GM19463 (cell line): ENCODE data around the gene RASEF.

Source experiments
- ATAC-seq: cut with Tn5 transposase; IDR thresholded peaks from one replicate; pipeline ENCODE4 v1.9.1; 2021; ENCODE audit warnings: mild to moderate bottlenecking, moderate library complexity; ENCODE audit not compliant: unreplicated experiment

The RASEF gene

DNA sequence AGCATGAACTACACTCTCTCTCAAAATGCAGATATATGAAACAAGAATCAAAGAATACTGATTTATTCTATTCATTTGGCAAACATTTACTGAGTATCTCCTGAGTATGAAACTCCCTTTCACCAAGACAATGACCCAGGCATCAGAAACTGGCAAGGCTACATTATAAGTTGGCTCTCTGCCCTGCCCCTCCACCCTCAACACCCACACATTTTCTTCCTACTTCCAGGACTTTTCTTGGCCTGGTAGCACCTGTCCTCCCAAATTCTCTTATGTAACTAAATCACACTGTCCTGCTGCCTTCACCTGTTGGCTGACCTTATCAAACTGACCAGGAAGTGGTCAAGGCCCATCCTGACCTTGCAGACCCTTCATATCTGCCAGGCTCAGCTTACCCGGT lies 3.5 kb downstream of the RASEF start:
- ATAC-seq: no peak

DNA sequence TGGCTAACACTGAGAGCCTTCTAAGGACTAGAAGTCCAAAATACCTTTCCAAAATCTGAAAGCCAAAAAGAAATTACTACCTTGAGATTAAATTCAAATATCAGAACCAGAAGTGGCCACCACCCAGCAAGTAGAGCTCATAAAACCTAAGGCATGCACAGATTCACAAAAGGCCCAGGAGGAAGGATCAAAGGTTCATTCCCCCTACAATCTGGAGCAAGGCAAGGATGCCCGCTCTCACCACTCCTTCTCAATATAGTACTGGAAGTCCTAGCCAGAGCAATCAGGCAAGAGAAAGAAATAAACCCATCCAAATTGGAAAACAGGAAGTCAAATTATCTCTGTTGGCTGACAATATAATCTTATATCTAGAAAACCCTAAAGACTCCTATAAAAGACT lies 6.0 kb downstream of the RASEF start:
- ATAC-seq: no peak

DNA sequence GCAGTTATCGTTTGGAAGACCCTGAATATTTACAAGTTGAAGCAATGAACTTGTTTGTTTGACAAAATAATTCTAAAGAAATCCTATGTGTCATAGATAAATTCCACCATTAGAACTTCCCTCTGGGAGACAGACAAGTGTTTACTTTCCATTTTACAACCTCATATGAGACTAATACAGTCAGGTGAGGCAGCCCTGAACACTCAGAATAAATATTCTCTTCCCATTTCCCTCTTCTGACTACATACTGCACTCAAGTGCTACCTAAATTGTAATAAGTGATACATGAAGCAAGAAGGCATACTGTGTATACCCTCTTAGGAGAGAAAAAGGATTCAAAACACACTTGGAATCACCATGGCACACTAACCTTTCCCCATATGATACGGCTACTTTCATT lies 6.8 kb downstream of the RASEF start:
- no peak for ATAC-seq

DNA sequence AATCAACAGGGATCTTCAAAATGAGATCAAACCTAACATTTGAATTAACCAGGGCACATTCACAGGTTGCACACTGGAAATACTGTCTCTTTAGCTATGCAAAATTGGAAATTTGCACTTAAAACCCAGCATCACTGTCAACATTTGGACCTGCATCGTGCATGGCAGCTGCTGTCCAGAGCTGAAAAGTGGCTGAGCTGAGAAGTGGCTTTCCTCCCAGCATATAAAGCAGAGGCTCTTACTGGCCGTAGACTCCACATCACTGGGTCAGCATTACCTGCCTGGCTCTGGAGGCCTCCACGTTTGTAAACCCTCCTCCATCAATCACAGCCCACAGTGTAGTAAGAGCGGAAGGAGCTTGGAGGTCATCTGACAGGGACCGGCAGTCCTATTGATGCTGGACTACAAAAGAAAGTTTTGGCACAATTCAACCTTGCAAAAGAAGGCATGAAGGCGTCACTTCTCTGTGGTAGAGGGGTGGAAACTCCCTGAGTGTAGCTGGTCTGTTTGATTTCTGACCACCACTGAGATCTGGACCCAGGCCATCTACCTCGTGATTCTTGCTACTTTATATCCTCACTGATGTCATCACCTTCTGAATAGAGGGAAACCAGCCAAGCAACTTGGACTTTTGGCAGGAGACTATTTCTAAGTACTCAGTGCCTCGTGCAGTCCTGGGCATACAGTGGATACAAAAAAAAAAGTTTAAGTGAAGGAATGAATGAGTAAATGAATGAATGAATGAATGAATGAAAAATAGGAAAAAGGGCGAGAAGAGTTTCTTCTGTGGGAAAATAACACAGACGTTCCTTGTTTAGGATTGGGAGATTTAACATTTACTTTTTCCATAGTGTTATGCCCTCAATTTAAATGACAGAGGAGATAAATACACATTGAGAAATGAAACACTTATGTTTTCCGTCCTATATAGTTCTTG lies 14.8 kb downstream of the RASEF start:
- no peak for ATAC-seq

DNA sequence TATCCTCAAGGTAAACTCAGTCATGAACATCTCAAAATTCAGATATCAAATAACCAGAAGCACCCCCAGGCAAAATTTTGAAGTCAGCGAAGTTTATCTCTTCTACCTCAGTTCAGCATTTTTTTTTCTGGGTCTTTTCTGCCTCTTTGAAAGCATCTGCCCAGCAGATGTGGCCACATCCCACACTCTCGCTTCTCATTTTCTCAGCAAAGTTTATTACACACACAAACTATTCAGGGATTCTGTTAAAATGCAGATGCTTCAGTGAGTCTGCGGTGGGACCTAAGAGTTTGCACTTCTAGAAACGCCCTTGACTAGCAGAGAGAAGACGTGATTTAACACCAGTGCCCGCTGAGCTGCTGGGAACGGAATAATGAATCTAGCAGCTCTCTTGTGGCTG lies 19.3 kb downstream of the RASEF start:
- ATAC-seq: no peak

DNA sequence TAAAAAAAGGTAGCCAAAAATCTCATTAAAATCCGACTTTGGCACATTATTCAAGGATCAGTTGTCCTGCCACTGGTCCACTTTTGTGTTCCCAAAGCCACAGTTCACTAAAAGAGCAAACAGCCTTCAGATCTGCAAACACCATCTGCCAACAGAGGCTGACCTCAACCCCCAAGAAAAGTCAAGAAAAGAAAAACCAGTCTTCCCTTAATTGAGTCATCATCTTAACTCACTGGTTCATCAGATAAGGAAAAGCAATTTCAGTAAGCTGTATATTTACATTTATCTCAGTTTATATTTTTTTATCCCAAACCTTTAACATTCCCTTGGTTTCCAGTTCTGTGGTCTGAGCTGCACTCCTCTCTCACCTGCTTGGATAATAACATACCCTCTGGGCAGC lies 21.2 kb downstream of the RASEF start:
- ATAC-seq: no peak

DNA sequence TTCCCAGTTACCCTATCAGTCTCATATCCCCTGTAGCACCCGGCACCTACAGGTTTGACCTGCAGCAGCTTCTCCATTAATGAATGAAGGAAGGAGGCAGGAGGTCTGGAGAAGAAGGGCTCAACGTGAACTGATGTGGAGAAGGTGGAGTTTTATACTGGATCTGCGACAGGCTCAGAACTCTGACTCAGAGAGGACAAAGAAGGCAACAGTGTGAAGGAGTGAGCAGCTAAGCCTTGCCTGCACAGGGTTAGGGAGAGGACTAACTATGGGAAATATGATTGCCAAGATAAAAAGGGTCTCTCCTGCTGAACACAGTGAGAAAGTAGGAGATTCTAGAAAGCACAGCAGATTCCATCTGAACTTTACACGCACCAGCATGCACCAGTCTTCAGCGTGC lies 23.6 kb downstream of the RASEF start:
- ATAC-seq: no peak

DNA sequence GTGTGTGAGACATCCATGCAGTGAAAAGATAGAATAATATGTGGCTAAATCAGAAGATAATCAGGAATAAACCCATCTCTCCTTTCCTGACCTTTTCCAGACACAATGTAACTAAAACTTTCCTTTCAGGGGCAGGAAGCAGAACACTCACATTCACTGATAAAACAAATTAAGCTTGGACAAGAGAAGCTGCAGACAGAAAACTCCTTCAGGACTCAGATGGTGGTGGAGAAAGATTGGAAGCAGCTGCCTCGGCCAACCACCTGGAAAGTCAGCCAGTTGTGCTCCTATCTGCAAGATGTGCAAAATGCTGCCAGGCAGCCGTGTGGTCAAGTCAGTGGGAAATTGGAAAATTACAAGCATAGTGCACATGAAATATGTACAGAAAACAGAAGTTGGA lies 26.9 kb downstream of the RASEF start:
- no peak for ATAC-seq

DNA sequence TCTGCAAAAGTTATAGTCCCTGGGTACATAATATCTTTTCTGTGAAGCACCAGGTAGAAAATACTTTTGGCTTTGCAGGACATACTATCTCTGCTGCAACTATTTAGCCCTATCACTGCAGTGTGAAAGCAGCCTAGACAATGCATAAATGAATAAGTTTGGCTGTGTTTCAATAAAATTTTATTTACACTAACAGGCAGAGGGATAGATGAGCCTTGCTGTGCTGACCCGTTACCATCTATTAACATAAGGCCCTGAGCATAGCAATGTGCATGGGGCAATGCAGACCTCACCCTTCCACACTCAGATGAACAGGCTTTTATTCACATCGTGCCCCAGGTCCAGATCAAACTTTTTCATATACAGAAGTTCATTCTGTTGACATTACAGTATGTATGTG lies 27.8 kb downstream of the RASEF start:
- no peak for ATAC-seq

DNA sequence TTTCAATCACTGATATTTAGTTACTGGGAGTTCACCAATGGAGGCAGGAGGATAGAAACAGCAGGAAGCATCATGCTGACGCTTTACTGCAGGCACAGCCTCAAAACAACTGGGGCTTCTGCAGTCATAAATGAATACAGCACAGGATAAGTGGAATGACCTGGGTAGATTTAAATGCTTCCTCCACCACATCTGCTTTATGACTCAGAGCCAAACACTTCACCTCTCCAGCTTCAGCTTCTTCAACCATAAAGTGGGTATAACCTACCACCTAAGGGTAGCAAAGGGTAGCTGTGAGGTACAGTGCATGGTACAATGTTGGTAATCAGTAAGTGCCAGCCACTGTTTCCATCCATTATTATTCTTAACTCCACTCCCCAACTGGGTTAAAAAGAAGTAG lies 28.4 kb downstream of the RASEF start:
- ATAC-seq: peak; percentile 60

DNA sequence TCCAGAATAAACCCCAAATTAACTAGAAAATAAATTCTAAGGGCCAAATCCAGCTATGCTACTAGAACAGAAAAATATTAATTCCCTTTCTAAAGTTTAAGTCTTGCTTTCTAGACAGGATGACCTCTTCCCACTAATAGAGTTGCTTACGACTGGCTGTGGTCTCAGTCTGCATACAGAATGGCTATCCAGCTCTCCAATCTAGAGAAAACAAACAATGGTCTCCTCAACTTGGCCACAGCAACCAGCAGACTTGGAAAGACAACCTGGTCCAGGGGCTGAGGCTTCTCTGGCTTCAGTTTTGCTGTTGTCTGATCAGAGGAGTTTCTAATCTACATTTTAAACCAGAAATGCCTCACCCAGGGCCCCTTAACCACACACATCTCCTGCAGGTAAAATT lies 28.9 kb downstream of the RASEF start:
- ATAC-seq: no peak

DNA sequence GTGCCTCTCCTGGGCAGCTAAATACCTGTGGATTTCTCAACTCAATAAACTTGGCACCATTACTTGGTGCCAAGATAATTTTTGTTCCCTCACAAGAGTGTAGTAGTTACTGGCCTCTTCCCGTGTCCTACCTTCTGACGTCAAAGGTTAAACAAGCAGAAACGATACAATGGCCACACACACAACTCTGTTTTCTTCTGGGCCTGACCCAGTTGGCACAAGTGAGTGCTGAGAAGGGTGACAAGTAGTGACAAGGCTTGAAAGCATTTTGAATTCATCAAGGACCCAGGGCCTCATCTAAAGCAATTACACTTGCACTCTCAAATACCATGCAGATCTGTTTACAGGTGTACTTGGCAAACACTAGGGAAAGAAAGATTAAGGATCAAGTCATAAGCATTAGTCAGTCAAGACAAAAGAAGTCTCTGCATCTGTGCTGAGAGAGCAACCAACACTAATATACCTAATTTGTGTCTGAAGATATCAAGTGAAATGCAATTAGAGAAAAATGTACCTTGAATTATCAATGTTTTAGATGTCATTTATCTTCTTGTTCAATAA lies 30.8 kb downstream of the RASEF start:
- no peak for ATAC-seq

DNA sequence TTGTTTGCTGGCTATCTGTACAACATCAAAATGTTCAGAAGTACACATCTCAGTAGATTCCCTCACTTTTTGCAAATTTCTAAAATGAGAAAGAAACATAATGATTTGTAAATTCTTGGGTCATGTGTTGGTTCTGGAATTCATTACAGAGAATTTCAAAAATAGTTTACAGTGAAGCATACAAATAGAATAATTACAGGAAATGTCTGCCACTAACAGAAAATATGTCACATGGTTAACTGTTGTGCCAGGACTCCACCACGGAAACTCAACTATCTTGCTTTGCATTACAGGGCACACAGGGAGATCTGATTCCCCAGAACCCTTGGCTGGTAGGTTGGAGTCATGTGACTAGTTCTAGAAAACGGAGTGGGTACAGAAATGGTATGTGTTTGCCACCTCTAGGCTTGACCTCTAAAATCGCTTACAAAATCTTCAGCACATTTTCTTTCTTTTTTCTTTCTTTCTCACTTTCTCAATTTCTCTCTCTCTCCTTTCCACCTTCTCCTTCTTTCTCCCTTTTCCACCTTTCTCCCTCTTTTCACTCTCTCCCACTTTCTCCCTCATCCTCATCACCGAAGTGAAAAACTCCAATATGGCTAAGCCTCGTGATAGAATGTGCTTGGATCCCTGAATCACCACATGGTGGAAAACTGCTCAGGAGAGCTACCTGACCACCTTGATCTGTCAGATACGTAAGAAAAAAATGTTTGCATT lies 32.4 kb downstream of the RASEF start:
- no peak for ATAC-seq

DNA sequence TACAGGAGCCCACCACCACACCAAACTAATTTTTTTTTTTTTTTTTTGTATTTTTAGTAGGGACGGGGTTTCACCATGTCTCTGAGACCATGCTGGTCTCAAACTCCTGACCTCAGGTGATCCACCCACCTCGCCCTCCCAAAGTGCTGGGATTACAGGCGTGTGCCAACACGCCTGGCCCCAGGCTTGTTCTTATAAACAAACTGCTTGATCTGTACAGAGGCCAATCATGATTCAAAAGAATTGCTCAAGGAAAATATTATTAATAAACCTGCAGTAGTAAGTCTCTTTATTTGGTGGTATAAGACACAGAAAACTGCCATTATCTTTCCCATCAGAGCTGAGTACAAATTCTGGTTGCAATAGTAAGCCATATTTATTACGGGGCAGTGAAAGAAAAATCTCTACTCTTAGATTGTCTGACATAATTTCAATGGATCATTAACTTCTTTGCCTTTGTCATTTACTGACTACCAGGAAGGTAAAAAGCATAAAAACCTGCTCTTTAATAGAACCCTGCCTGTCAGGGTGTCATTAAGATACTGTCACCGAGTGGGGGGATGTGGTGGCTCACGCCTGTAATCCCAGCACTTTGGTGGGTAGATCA lies 33.3 kb downstream of the RASEF start:
- no peak for ATAC-seq

DNA sequence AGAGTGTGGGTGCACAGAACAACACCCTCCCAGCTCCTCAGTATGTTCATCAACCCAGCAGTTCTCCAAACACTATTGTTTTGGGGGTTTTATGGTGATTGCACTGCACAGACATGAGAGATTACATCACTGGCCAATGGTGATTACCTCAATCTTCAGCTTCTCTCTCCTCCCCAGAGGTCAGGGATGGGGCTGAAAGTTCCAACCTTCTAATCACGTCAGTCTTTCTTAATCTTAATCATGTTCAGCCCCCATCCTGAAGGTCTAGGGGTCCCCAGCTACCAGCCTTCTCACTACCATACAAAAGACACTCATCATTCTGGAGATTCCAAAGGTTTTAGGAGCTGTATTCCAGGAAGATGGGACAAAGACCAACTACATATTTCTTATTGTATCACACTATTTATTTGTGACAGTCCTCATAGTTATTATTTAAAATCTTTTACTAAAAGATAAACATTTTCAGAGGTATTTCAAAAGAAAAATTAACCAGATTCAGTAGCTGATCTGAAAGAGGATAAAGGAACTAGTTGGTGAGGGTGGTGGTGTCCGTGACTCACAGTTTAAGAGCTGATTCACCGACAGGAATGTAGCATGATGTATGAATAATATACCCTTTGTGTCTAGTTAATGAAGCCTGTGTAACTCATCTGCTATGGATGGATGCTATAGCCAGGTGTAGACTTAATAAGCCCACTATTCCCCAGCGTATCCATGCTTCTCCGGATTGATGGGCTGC lies 35.6 kb downstream of the RASEF start:
- no peak for ATAC-seq

DNA sequence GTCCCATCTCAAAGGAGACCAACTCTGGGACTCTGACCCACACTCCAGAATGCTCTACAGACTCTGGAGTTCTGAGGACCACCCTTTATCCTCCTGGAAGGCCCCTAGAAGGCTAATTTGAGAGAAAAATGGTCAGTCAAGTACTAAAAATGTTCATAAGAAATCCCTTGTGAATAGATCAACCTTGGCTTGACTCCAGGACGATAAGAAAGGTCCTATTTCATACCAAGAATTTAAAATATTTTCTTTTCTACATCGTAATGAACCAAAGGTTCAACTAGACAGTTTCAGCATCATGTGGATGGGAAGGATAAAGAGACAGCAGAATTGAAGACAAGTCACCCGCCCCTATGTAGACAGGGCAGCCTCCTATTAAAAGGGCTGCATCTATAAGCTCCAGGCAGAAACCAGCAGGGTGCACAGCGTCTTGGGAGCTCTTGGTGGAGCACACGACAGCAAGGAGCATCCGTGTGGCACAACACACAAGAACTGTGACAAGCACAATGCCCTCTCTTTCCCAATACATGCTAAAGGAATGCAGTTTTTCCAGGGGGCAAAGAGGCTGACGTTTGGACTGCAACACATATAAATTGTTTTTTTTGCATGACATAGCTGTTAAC lies 38.3 kb downstream of the RASEF start:
- ATAC-seq: no peak

DNA sequence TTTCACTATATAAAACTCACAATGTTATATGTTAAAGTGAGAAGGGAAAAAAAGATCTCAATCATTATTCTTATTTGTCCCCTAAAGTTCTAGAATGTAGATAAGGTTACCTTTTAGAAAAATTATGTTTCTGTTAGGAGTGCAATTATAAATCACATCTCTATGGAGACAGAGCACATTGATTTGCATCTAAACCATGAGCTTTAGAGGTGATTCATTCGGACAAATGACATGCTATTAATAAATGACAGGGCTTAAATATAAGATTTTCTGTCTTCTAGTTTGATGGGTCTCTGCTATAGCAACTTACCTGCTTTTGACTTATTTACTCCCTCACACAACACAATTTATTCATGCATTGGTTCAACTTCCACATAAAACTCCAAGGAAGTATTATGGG lies 39.8 kb downstream of the RASEF start:
- no peak for ATAC-seq

DNA sequence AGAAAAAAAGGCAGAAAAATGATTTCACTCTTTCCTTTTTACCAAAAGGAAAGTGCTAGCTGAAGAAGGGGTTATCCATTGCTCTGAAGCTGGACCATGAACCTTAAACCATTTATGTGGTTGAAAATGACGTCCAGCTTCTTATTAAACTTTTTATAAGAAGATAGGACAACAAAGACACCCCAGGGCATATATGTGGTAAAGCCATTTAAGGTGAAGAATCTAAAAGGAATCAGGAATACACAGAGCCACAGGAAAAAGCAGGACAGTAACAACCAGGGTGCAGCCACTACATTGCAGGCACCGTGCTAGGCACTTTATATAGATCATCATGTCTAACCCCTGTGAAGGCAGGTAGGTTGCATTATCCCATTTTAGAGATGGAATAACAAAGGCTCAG lies 42.1 kb downstream of the RASEF start:
- no peak for ATAC-seq

DNA sequence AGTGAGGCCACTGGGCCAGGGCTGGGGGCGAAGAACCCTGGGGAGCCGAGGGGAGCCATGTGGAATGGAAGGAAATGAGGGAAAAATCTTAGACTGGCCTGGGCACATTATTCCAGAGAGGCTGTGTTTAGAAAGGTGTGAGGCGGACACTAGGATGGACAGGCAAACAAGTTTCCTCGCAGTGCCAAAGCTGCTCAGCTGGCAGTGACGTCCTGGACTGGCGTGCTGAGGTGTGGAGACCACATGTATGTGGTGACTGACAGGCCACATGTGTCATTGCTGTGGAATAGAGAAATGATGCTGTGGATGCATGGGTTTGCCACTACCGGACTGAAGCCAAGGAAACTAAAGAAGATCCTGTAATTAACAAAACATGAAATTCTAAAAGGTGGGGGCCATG lies 42.6 kb downstream of the RASEF start:
- no peak for ATAC-seq

DNA sequence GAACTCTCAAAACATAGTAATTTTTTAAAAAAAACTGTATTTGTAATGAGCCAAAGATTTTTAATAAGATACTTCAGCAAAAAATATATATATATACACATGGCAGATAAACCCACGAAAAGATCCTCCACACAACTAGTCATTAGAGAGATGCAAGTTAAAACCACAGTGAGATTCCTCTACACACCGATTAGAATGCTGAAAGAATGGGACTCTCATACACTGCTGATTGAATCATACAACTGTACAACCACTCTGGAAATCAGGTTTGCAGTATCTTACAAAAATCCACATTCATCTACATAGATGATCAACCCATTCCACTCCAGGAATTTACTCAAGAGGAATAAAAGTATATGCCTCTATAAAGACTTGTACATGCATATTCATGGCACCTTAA lies 43.7 kb downstream of the RASEF start:
- ATAC-seq: no peak
